T-cell (primary cell): Measurements from ENCODE around the gene PGRMC2. TPM values are rescaled to one million over a fixed set of nuclear protein-coding genes. Genes with fewer than 3 reads are reported as not detected.
"Not testable (repeated sequence)": the region's sequence is repeated elsewhere in the genome, so short reads cannot be mapped to it uniquely, and the experiment has no call there.

Source experiments
- ATAC-seq, 4 experiments: fragments of 200-7000 bp in 3 of 4; fragments of 150-1000 bp in 1 of 4; cut with Tn5 transposase; replicated peaks in 1 of 4; 1 replicate in 3 of 4; 2 replicates in 1 of 4; pipeline ENCODE4 v1.10.0; 2021; ENCODE audit warnings: moderate library complexity in 3 of 4, mild to moderate bottlenecking in 2 of 4, moderate number of reproducible peaks in 1 of 4
- CTCF ChIA-PET, 2 donors: fragments of 300-600 bp; sonication (Branson Sonifier 250); formaldehyde crosslinking; loops; one replicate each; lab custom pipeline; 2022; ENCODE audit warnings: antibody characterized with exemption in 2 of 2; lab: Charles Lee
- POLR2A ChIA-PET, 2 donors: fragments of 300-600 bp; sonication (Branson Sonifier 250); formaldehyde crosslinking; loops; one replicate each; lab custom pipeline; 2022; ENCODE audit warnings: antibody characterized with exemption in 2 of 2; lab: Charles Lee
- DNase-seq, 35 experiments: peaks; one replicate each; pipeline versions ENCODE4 v3.0.0 to v3.0.0-alpha.2; 2013 to 2023
- H3K27ac ChIP-seq: one replicate; pipeline ENCODE4 v1.5.1; 2013; ENCODE audit warnings: low read length
- H3K27me3 ChIP-seq, 2 experiments: replicated peaks in 1 of 2; 1 replicate in 1 of 2; 2 replicates in 1 of 2; pipeline versions ENCODE4 v1.6.1 to v1.7.0; 2013; ENCODE audit warnings: low read length in 1 of 2, mixed read lengths in 1 of 2; ENCODE audit not compliant: control insufficient read depth in 2 of 2, insufficient read depth in 2 of 2; ENCODE audit errors: extremely low read depth in 1 of 2
- H3K36me3 ChIP-seq, 2 donors: 1 replicate in 1 of 2; 2 replicates in 1 of 2; pipeline versions ENCODE4 v1.6.1 to v1.7.0; 2013; ENCODE audit warnings: low read length in 1 of 2; ENCODE audit not compliant: control insufficient read depth in 2 of 2, insufficient read depth in 1 of 2; ENCODE audit errors: extremely low read depth in 1 of 2
- H3K4me1 ChIP-seq, 2 experiments: 1 replicate in 1 of 2; 2 replicates in 1 of 2; pipeline versions ENCODE4 v1.6.1 to v1.7.0; 2013; ENCODE audit warnings: low read length in 2 of 2, mixed read lengths in 1 of 2; ENCODE audit not compliant: insufficient read depth in 2 of 2, control insufficient read depth in 1 of 2; ENCODE audit errors: extremely low read depth in 1 of 2
- H3K4me3 ChIP-seq, 2 donors: 1 replicate in 1 of 2; 2 replicates in 1 of 2; pipeline versions ENCODE4 v1.5.1 to v1.7.0; 2013; ENCODE audit warnings: mild to moderate bottlenecking in 2 of 2, low read length in 1 of 2, moderate library complexity in 1 of 2; ENCODE audit not compliant: control insufficient read depth in 1 of 2; ENCODE audit errors: extremely low read depth in 1 of 2
- H3K9me3 ChIP-seq: 2 replicates; pipeline ENCODE4 v1.7.0; 2013
- H3K27ac Mint-ChIP-seq, 2 donors: one replicate each; pipeline ENCODE4 v1.8.0; 2020 to 2021; ENCODE audit warnings: mild to moderate bottlenecking in 2 of 2, mixed read lengths in 2 of 2
- H3K27me3 Mint-ChIP-seq, 2 donors: one replicate each; pipeline ENCODE4 v1.8.0; 2021 to 2022; ENCODE audit warnings: mixed read lengths in 2 of 2
- H3K36me3 Mint-ChIP-seq: one replicate; pipeline ENCODE4 v1.8.0; 2021; ENCODE audit warnings: mixed read lengths
- H3K4me1 Mint-ChIP-seq, 3 donors: one replicate each; pipeline ENCODE4 v1.8.0; 2020 to 2022; ENCODE audit warnings: mixed read lengths in 3 of 3, mild to moderate bottlenecking in 1 of 3
- H3K4me3 Mint-ChIP-seq, 3 donors: one replicate each; pipeline ENCODE4 v1.8.0; 2020 to 2022; ENCODE audit warnings: mild to moderate bottlenecking in 3 of 3, mixed read lengths in 3 of 3, moderate library complexity in 3 of 3
- H3K9me3 Mint-ChIP-seq, 3 donors: one replicate each; pipeline ENCODE4 v1.8.0; 2020 to 2022; ENCODE audit warnings: mixed read lengths in 3 of 3
- WGBS: methylation state at CpG from one replicate; pipeline ENCODE4 v1.1.5; 2013; ENCODE audit warnings: missing lambda C conversion rate; ENCODE audit not compliant: insufficient coverage; 5-methylcytosine and 5-hydroxymethylcytosine counted together
- total RNA-seq, 35 experiments: library from RNA in 6 of 35; stranded (reverse) in 6 of 35; fragments of 120-200 nt in 1 of 35; gene quantifications; one replicate each; pipeline versions ENCODE4 v1.2.1 to v1.2.4 and lab custom pipeline; 2013 to 2026

Gene PGRMC2
- total RNA-seq, 5 donors from 2014 or later (not counting 1 experiment from before 2014, with no cell fraction given): 29.5 to 64.2 (median 35.4) TPM

DNA sequence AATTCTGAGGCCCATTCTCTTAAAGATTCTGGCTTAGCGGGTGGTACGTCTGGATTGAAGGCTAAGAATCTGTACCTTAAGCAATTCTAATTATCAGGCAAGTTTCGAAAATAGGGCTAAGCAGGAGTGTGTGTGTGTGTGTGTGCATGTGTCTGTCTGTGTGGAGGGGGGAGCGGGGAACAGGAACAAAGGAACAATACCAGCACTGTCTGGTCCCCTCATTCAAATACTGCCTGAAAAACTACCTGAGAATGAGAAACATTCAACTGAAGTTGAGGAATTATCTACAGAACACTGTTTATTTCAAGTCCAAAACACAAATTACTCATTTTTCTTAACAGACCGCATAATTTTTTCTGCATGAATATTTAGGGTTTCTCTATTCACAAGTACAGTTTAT lies 18.6 kb downstream of the PGRMC2 start:
- Histone ChIP-seq H3K36me3 (peaks cover 5 to 21% of the 10 kb centered on the region in 2 donors), H3K4me1 (no peaks in the 10 kb centered on the region), H3K4me3 (no peak overlapping the region), H3K27ac (no peak overlapping the region), H3K27me3 (peaks cover 0 to 5% of the 10 kb centered on the region in 2 experiments), H3K9me3 (no peaks in the 10 kb centered on the region)
- CTCF ChIA-PET: no interaction called here
- H3K9me3 Mint-ChIP-seq: peaks cover 3 to 10% (median 9%) of the 10 kb centered on the region in 3 donors
- H3K4me3 Mint-ChIP-seq: no peak overlapping the region
- H3K27me3 Mint-ChIP-seq: no peaks in the 10 kb centered on the region
- ATAC-seq: no peak
- peaks cover 16% of the 10 kb centered on the region for H3K36me3 Mint-ChIP-seq
- no peak for DNase-seq
- POLR2A ChIA-PET: no interaction called here
- no peak overlapping the region for H3K27ac Mint-ChIP-seq
- H3K4me1 Mint-ChIP-seq: peaks cover 2 to 6% (median 5%) of the 10 kb centered on the region in 3 donors
- WGBS: no CpG with 5 or more reads among the region's 5 CpGs

DNA sequence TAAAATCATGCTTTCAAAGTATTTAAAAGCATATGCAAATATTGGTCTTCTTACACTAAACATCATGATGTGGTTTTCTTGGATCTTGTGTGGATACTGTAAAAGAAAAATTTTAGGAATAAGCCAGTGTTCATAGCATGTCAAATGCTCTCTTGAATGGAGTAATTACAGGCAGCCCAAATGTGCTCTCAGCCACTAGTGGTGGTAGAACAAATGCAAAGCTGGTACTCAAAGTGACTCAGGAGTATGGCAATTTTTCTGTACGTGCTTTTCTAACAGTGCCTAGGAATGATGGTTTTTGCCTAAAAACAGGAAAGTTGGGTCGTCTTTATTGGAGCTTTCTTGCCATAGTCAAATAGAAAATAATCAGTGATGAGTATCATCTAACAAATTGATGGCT lies 19.9 kb downstream of the PGRMC2 start:
- Histone ChIP-seq H3K27ac (no peak overlapping the region), H3K4me3 (no peak overlapping the region), H3K27me3 (peaks cover 0 to 5% of the 10 kb centered on the region in 2 experiments), H3K36me3 (peaks cover 5 to 21% of the 10 kb centered on the region in 2 donors), H3K9me3 (no peaks in the 10 kb centered on the region), H3K4me1 (no peaks in the 10 kb centered on the region)
- H3K4me1 Mint-ChIP-seq: peaks cover 0 to 2% (median 0%) of the 10 kb centered on the region in 3 donors
- H3K9me3 Mint-ChIP-seq: peaks cover 3 to 19% (median 13%) of the 10 kb centered on the region in 3 donors
- H3K36me3 Mint-ChIP-seq: peaks cover 17% of the 10 kb centered on the region
- no peaks in the 10 kb centered on the region for H3K27me3 Mint-ChIP-seq
- POLR2A ChIA-PET: no interaction called here
- DNase-seq (no peak), ATAC-seq (no peak)
- CTCF ChIA-PET: interaction anchor here in 1 of 2 donors (0.7 kb wide), 1 partner anchor 9 kb away, joined by 3 read pairs; no protein-coding TSS in a partner anchor
- WGBS: 65% methylated on average over 2 of the region's 2 CpGs
- H3K4me3 Mint-ChIP-seq: no peak overlapping the region
- no peak overlapping the region for H3K27ac Mint-ChIP-seq

DNA sequence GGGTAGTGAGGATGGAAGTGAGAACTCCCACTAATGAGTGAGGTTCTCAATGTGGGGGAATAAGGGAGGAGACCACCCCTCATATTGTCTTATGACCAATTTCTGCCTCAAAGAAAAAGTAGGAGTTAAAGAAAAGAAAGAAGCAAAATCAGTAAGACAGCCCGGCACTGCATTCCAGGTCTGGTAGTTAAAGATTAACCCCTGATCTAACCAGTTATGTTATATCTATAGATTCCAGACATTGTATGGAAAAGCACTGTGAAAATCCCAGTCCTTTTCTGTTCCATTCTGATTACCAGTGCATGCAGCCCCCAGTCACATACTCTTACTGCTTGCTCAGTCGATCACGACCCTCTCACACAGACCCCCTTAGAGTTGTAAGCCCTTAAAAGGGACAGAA lies 20.4 kb downstream of the PGRMC2 start:
- H3K4me3 Mint-ChIP-seq, H3K27ac ChIP-seq, DNase-seq, POLR2A ChIA-PET, H3K4me1 ChIP-seq, ATAC-seq, CTCF ChIA-PET, H3K27me3 ChIP-seq, H3K27ac Mint-ChIP-seq, H3K9me3 ChIP-seq, H3K27me3 Mint-ChIP-seq, H3K4me1 Mint-ChIP-seq, H3K4me3 ChIP-seq: not testable (repeated sequence)
- peaks cover 3 to 19% (median 13%) of the 10 kb centered on the region in 3 donors for H3K9me3 Mint-ChIP-seq
- H3K36me3 Mint-ChIP-seq: peaks cover 17% of the 10 kb centered on the region
- 90% methylated on average over 2 of the region's 3 CpGs for WGBS
- peaks cover 5 to 21% of the 10 kb centered on the region in 2 donors for H3K36me3 ChIP-seq

DNA sequence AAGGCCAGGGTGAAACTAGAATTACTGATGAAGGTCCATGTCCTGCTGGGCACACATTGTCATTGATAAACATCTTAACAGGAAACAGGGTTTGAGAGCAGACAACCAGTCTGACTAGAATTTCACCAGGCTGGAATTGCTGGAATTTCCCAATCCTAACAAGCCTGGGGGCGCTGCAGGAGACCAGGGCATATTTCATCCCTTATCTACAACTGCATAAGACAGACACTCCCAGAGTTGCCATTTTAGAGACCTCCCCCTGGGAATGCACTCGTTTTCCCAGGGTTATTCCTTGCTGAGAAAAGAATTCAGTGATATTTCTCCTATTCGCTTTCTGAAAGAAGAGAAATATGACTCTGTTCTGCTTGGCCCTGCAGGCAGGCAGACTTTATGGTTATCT lies 22.1 kb downstream of the PGRMC2 start:
- DNase-seq, H3K27ac Mint-ChIP-seq, H3K4me3 Mint-ChIP-seq, CTCF ChIA-PET, H3K4me3 ChIP-seq, H3K27me3 ChIP-seq, H3K27ac ChIP-seq, H3K36me3 Mint-ChIP-seq, H3K9me3 ChIP-seq, H3K4me1 Mint-ChIP-seq, H3K4me1 ChIP-seq, H3K27me3 Mint-ChIP-seq, H3K36me3 ChIP-seq, ATAC-seq, POLR2A ChIA-PET: not testable (repeated sequence)
- H3K9me3 Mint-ChIP-seq: peaks cover 3 to 19% (median 13%) of the 10 kb centered on the region in 3 donors
- WGBS: 88% methylated on average over 1 of the region's 3 CpGs

DNA sequence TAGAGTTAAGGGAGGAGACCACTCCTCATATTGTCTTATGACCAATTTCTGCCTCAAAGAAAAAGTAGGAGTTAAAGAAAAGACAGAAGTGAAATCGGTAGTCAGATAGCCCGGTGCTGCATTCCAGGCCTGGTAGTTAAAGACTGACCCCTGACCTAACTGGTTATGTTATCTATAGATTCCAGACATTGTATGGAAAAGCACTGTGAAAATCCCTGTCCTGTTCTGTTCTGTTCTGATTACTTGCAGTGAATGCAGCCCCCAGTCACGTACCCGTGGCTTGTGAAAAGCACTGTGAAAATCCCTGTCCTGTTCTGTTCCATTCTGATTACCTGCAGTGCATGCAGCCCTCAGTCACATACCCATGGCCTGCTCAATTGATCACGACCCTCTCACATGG lies 27.7 kb downstream of the PGRMC2 start:
- H3K27ac ChIP-seq, H3K36me3 ChIP-seq, DNase-seq, H3K4me3 Mint-ChIP-seq, H3K27me3 ChIP-seq, H3K27ac Mint-ChIP-seq, H3K9me3 Mint-ChIP-seq, H3K4me3 ChIP-seq, H3K9me3 ChIP-seq, H3K4me1 ChIP-seq, ATAC-seq, H3K4me1 Mint-ChIP-seq, POLR2A ChIA-PET, H3K36me3 Mint-ChIP-seq: not testable (repeated sequence)
- CTCF ChIA-PET: interaction anchor here in 1 of 2 donors (0.6 kb wide), 1 partner anchor 1053 kb away, joined by 3 read pairs; no protein-coding TSS in a partner anchor
- WGBS: 100% methylated on average over 4 of the region's 5 CpGs
- peaks cover 14 to 15% of the 10 kb centered on the region in 2 donors for H3K27me3 Mint-ChIP-seq

DNA sequence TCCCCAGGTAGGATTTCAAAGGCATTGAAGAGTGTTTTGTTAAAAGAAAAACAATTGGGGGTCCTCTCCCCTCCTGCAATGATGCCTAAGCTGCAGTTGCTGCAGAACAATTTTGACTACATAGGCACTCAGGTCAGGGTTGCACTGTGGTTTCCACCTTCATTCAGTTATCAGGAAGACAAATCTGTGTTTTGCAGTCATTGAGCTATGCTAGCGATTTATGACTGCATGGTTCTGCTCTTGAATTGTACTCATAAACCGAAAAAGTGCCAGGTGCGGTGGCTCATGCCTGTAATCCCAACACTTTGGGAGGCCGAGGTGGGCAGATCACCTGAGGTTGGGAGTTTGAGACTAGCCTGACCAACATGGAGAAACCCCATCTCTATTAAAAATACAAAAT lies 29.4 kb downstream of the PGRMC2 start:
- DNase-seq, H3K4me1 Mint-ChIP-seq, H3K9me3 Mint-ChIP-seq, H3K36me3 Mint-ChIP-seq, H3K4me3 ChIP-seq, H3K36me3 ChIP-seq, ATAC-seq, H3K4me3 Mint-ChIP-seq, H3K27ac Mint-ChIP-seq, POLR2A ChIA-PET, H3K27ac ChIP-seq, H3K9me3 ChIP-seq, H3K4me1 ChIP-seq, CTCF ChIA-PET, H3K27me3 ChIP-seq: not testable (repeated sequence)
- peaks cover 24% of the 10 kb centered on the region in 2 donors for H3K27me3 Mint-ChIP-seq
- 71% methylated on average over 1 of the region's 4 CpGs for WGBS

DNA sequence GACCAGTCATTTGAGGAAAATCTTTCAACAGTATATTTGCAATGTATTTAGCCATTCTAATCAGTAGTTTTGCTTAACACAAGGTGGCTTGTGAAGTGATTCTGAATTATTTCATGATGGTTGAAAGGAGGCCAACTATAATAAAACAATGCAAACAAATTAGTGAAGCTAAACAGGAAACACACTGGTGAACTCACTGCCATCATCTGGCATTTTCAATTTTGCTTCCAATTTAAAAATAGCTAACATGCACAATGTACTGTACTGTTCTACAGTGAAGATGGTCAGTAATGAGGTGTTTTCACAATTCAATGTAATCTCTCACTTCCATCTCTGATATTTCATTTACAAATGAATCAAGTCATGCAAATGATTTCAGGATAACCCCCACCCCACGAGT lies 31.1 kb downstream of the PGRMC2 start:
- Mint-ChIP-seq H3K9me3 (no peaks in the 10 kb centered on the region), H3K27me3 (peaks cover 24 to 30% of the 10 kb centered on the region in 2 donors), H3K36me3 (no peaks in the 10 kb centered on the region), H3K4me3 (no peak overlapping the region), H3K27ac (no peak overlapping the region), H3K4me1 (no peaks in the 10 kb centered on the region)
- ATAC-seq (no peak), DNase-seq (no peak)
- no CpG with 5 or more reads among the region's 1 CpG for WGBS
- H3K36me3 ChIP-seq: no peaks in the 10 kb centered on the region
- no peaks in the 10 kb centered on the region for H3K4me1 ChIP-seq
- no peaks in the 10 kb centered on the region for H3K9me3 ChIP-seq
- no peak overlapping the region for H3K27ac ChIP-seq
- ChIA-PET CTCF (no interaction called here), POLR2A (no interaction called here)
- H3K4me3 ChIP-seq: no peak overlapping the region
- no peaks in the 10 kb centered on the region for H3K27me3 ChIP-seq
